BLaER1 (cell line): Measurements from ENCODE around the gene CRY1.
A peak's percentile ranks its signal among the peaks of the same experiment; 100 is the strongest.

Experiments used
- H3K27ac ChIP-seq: shearing (Covaris generic); formaldehyde crosslinking; 2 replicates; pipeline ENCODE4 v1.8.1; 2022
- H3K27me3 ChIP-seq: shearing (Covaris generic); formaldehyde crosslinking; 2 replicates; pipeline ENCODE4 v1.8.1; 2022
- H3K36me3 ChIP-seq: shearing (Covaris generic); formaldehyde crosslinking; 2 replicates; pipeline ENCODE4 v1.8.1; 2022
- H3K4me1 ChIP-seq: shearing (Covaris generic); formaldehyde crosslinking; 2 replicates; pipeline ENCODE4 v1.8.1; 2022
- H3K4me2 ChIP-seq: shearing (Covaris generic); formaldehyde crosslinking; 2 replicates; pipeline ENCODE4 v1.8.1; 2022
- H3K4me3 ChIP-seq: shearing (Covaris generic); formaldehyde crosslinking; 2 replicates; pipeline ENCODE4 v1.8.1; 2022
- H3K9ac ChIP-seq: shearing (Covaris generic); formaldehyde crosslinking; 2 replicates; pipeline ENCODE4 v1.8.1; 2022
- H3K9me3 ChIP-seq: shearing (Covaris generic); formaldehyde crosslinking; 2 replicates; pipeline ENCODE4 v1.8.1; 2022
- H4K20me1 ChIP-seq: shearing (Covaris generic); formaldehyde crosslinking; 2 replicates; pipeline ENCODE4 v1.8.1; 2022
- Cebpa-rat ChIP-seq: shearing (Covaris generic); IDR thresholded peaks from 2 replicates; pipeline ENCODE4 v1.8.1; 2022

The CRY1 gene

GRCh38 chr12:106957583-106957982 lies 135.8 kb downstream of the CRY1 start:
- Histone ChIP-seq H3K9ac (peak overlapping the region; percentile 88), H3K27ac (peak overlapping the region; percentile 90), H3K4me3 (peak overlapping the region; percentile 79), H4K20me1 (peaks cover 44% of the 10 kb centered on the region), H3K36me3 (peaks cover 22% of the 10 kb centered on the region), H3K4me1 (peaks cover 33% of the 10 kb centered on the region), H3K9me3 (peaks cover 5% of the 10 kb centered on the region; the same call in 1 of the 2 replicates), H3K27me3 (no peaks in the 10 kb centered on the region), H3K4me2 (peak overlapping the region; percentile 72)
- no peak for TF ChIP-seq Cebpa-rat

GRCh38 chr12:106956048-106956578 lies 137.2 kb downstream of the CRY1 start:
- H3K27me3 ChIP-seq: no peaks in the 10 kb centered on the region
- H3K9me3 ChIP-seq: peaks cover 5% of the 10 kb centered on the region; the same call in 1 of the 2 replicates
- H3K36me3 ChIP-seq: peaks cover 13% of the 10 kb centered on the region; the same call in 1 of the 2 replicates
- H4K20me1 ChIP-seq: peaks cover 30% of the 10 kb centered on the region
- TF ChIP-seq Cebpa-rat: no peak
- H3K4me2 ChIP-seq: peak overlapping the region; percentile 72
- H3K4me3 ChIP-seq: peak overlapping the region; percentile 79
- peak overlapping the region; percentile 88 for H3K9ac ChIP-seq
- peak overlapping the region; percentile 90 for H3K27ac ChIP-seq
- peaks cover 33% of the 10 kb centered on the region for H3K4me1 ChIP-seq

DNA sequence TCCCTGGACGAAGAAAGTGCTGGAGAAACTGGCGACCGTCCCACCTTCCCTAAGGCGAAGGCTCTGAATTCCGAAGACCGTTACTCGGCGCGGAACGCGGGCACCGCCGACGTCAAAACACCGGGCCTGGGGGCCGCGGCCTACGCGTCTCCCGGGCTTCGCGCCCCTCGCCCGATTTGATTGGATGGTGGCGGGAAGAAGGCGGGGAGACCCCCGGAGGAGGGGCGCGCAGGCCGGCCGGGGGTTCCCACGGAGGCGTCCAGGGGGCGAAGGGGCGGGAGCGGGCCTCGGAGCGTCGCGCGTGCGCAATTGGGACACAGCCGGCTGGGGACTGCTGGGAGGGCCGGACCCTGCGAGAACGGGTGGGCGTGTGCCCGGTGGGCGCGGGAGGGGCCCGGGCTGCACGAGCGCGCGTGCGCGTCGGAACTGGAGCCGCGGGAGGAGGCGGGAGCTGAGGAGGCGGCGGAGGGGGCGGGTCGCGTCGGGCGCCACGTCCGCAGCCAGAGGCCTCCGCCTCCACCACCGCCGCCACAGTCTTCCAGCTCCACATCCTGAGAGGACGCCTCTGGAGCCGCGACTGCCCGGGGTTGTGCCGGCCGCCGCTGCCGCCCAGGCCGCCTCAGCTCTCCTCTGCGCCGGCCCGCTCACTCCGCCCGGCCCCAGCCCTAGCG lies 137.8 kb downstream of the CRY1 start, which contains the start of gene TMEM263:
TMEM263 (plus strand) TSS at position 531 of the 671 bp plus-strand sequence. CDS start 11,210 bp downstream, outside the sequence.
- Histone ChIP-seq H3K9ac (peak within 1 kb of the TSS; percentile 88), H3K4me2 (peak within 1 kb of the TSS; percentile 93), H4K20me1 (peaks cover 24% of the 10 kb centered on the region), H3K4me1 (peaks cover 33% of the 10 kb centered on the region), H3K9me3 (peaks cover 5% of the 10 kb centered on the region; the same call in 1 of the 2 replicates), H3K27me3 (no peaks in the 10 kb centered on the region), H3K27ac (peak within 1 kb of the TSS; percentile 90), H3K4me3 (peak within 1 kb of the TSS; percentile 79), H3K36me3 (peaks cover 8% of the 10 kb centered on the region; the same call in 1 of the 2 replicates)
- no peak for TF ChIP-seq Cebpa-rat

- Histone ChIP-seq H3K9me3 (peaks cover 7% of the 10 kb centered on the region), H3K27ac (peak overlapping the region; percentile 89), H3K4me2 (peak overlapping the region; percentile 93), H3K36me3 (0 out of 2 replicates have a peak, but pooled peaks cover 4% of the 10 kb centered on the region), H3K9ac (peak overlapping the region; percentile 88), H3K4me1 (peaks cover 33% of the 10 kb centered on the region), H3K27me3 (no peaks in the 10 kb centered on the region), H4K20me1 (peaks cover 16% of the 10 kb centered on the region), H3K4me3 (peak overlapping the region; percentile 79)
- no peak for TF ChIP-seq Cebpa-rat
Observed at GRCh38 chr12:106954462-106955376, 138.6 kb downstream of the CRY1 start.

GRCh38 chr12:106953352-106954250 lies 139.7 kb downstream of the CRY1 start:
- Histone ChIP-seq H3K27me3 (no peaks in the 10 kb centered on the region), H3K9me3 (peaks cover 19% of the 10 kb centered on the region), H3K36me3 (no peaks in the 10 kb centered on the region), H3K4me1 (peaks cover 23% of the 10 kb centered on the region), H3K4me3 (no peak overlapping the region), H4K20me1 (peaks cover 4% of the 10 kb centered on the region; the same call in 1 of the 2 replicates), H3K9ac (no peak overlapping the region), H3K27ac (no peak overlapping the region), H3K4me2 (peak overlapping the region; percentile 93)
- TF ChIP-seq Cebpa-rat: no peak

GRCh38 chr12:106950591-106950990 lies 142.8 kb downstream of the CRY1 start:
- Histone ChIP-seq H3K27ac (no peak overlapping the region), H3K9me3 (peaks cover 47% of the 10 kb centered on the region), H3K4me3 (no peak overlapping the region), H3K9ac (no peak overlapping the region), H3K27me3 (no peaks in the 10 kb centered on the region), H3K4me1 (peaks cover 12% of the 10 kb centered on the region), H4K20me1 (no peaks in the 10 kb centered on the region), H3K36me3 (no peaks in the 10 kb centered on the region), H3K4me2 (no peak overlapping the region)
- TF ChIP-seq Cebpa-rat: no peak

GRCh38 chr12:106947461-106947860 lies 145.9 kb downstream of the CRY1 start:
- TF ChIP-seq Cebpa-rat: no peak

DNA sequence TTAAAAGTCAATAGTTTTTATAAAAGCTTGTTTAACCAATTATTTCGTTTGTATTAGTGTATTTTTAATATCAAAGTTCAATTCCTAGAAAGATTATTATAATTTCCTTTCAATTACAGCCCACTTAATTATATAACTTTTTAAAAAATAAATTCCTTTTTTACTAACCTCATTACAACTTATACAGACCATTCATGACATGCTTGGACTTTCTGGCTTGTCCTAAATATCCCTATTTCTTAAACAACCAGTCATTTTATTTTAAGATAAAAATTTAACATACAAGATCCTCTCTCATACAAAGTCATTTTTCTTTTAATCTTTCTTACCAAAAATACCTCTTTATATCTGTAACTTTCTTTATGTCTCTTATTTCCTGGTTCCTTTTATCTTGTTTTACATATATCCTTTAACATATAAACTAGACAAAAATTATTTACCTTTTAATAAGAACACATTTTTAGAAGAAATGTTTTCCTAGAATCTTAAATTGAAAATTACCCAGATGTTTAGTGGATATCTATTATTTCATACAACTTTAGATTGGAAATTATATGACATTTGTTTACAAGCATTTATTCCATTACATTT lies 148.0 kb downstream of the CRY1 start:
- Histone ChIP-seq H3K4me1 (no peaks in the 10 kb centered on the region), H3K9me3 (peaks cover 68% of the 10 kb centered on the region)

More at GRCh38 chr12:106947461-106947860, 145.9 kb downstream of the CRY1 start:
- no peaks in the 10 kb centered on the region for H3K36me3 ChIP-seq
- no peak overlapping the region for H3K4me2 ChIP-seq
- no peaks in the 10 kb centered on the region for H3K4me1 ChIP-seq
- H4K20me1 ChIP-seq: no peaks in the 10 kb centered on the region
- peaks cover 67% of the 10 kb centered on the region for H3K9me3 ChIP-seq
- H3K27ac ChIP-seq: no peak overlapping the region
- no peak overlapping the region for H3K4me3 ChIP-seq
- H3K9ac ChIP-seq: no peak overlapping the region
- no peaks in the 10 kb centered on the region for H3K27me3 ChIP-seq

More for the DNA sequence above, 148.0 kb downstream of the CRY1 start:
- Histone ChIP-seq H3K4me2 (no peak overlapping the region), H3K9ac (no peak overlapping the region), H3K4me3 (no peak overlapping the region), H4K20me1 (no peaks in the 10 kb centered on the region), H3K27me3 (no peaks in the 10 kb centered on the region), H3K27ac (no peak overlapping the region), H3K36me3 (no peaks in the 10 kb centered on the region)
- TF ChIP-seq Cebpa-rat: no peak
